Measurements from ENCODE around the gene SUSD5. TPM values are rescaled to one million over a fixed set of nuclear protein-coding genes. Genes with fewer than 3 reads are reported as not detected.

SUSD5 gene
- total and polyA plus RNA-seq, 2 of the 4 experiments (the other 2 are of a cell fraction) = 1.4 to 2.9 TPM

DNA sequence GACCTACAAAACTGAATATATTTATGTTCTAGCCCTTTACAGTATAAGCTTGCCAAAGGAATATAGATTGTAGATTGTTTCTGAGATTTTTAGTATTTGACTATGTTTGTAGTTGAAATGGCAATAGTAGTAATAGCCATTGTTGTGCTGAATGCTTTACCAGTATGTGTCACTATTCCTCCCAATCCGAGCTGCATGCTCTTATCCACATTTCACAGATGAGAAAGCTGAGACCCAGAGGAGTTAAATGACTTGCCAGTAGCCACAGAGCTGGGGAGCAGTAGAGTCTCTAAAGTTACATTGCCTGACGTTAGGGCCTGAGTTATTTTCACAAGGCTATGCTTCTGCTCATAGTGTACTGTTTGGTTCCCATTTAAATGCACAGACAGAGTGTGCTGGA lies 118.4 kb downstream of the SUSD5 start:
- Histone ChIP-seq H3K9me1 (ENCODE audit: insufficient read depth, low read length) (peaks cover 5% of the 10 kb centered on the region), H3K23ac (ENCODE audit: low read depth, low read length) (no peak overlapping the region), H4K20me1 (ENCODE audit: insufficient read depth, low read length) (peaks cover 4% of the 10 kb centered on the region; the same call in 1 of the 2 replicates), H3K79me1 (ENCODE audit: low read depth in 1 of 2, low read length in 2 of 2) (peaks cover 9 to 14% of the 10 kb centered on the region in 2 experiments; a peak in 3 of 4 replicates), H3K4me3 (ENCODE audit: insufficient read depth, low read depth, low read length) (no peak overlapping the region), H4K8ac (ENCODE audit: low read depth in 2 of 2, low read length in 2 of 2) (no peak overlapping the region), H2BK20ac (ENCODE audit: low read depth, low read length) (no peak overlapping the region), H3K4me1 (ENCODE audit: control insufficient read depth, insufficient read depth, low read length) (peaks cover 3% of the 10 kb centered on the region; the same call in 1 of the 2 replicates), H3K27me3 (ENCODE audit: control insufficient read depth, insufficient read depth, low read length) (no peaks in the 10 kb centered on the region), H3K9ac (ENCODE audit: low read depth, low read length) (no peak overlapping the region), H3K56ac (ENCODE audit: extremely low read depth, insufficient read depth, low read length) (no peak overlapping the region), H4K5ac (ENCODE audit: low read depth, low read length) (no peak overlapping the region), H3K9me3 (ENCODE audit: control insufficient read depth, insufficient read depth, low read length) (no peaks in the 10 kb centered on the region), H2AFZ (replicated peaks; ENCODE audit: low read length, poor library complexity) (no peak overlapping the region), H3K4me2 (ENCODE audit: low read depth, low read length) (no peak overlapping the region), H3K27ac (ENCODE audit: insufficient read depth, low read length) (no peak overlapping the region), H3K36me3 (ENCODE audit: control insufficient read depth, insufficient read depth, low read length) (no peaks in the 10 kb centered on the region), H2BK120ac (ENCODE audit: low read depth, low read length) (no peak overlapping the region), H2AK9ac (replicated peaks; ENCODE audit: low read depth, low read length, poor library complexity) (no peak overlapping the region), H3K4ac (ENCODE audit: low read depth, low read length) (no peak overlapping the region), H4K91ac (ENCODE audit: insufficient read depth, low read depth, low read length) (no peak overlapping the region), H2BK5ac (ENCODE audit: low read depth, low read length, poor library complexity, severe bottlenecking) (no peak overlapping the region), H3K18ac (ENCODE audit: low read depth, low read length) (no peak overlapping the region), H3K14ac (replicated peaks; ENCODE audit: low read depth, low read length) (no peak overlapping the region), H2AK5ac (ENCODE audit: low read depth, low read length) (no peak overlapping the region), H2BK15ac (ENCODE audit: low read depth, low read length) (no peak overlapping the region)
- DNase-seq = no peak
- POLR2A ChIA-PET (ENCODE audit: unreplicated experiment) = no interaction called here
- intact Hi-C loops (cut with micrococcal nuclease) (no loop called here), dilution Hi-C loops (cut with HindIII; ENCODE audit: low sequenced_read_pairs, unreplicated experiment) (no loop called here), in situ Hi-C loops (cut with MboI; ENCODE audit: low sequenced_read_pairs) (no loop called here)
- WGBS, 2 experiments (ENCODE audit: extremely low coverage in 2 of 2, insufficient read length in 1 of 2) = 40% methylated on average over 1 of the region's 2 CpGs; no CpG with 5 or more reads in 1 of the 2 experiments
- no TSS peak for BruUV-seq (replicated peaks)
- TF ChIP-seq NFE2L2 (IDR thresholded peaks at IDR 0.05; ENCODE audit: low read depth, low read length) = no peak
- no peak for TF ChIP-seq SMC3 (IDR thresholded peaks at IDR 0.05; ENCODE audit: low read depth, low read length)
- no peak for TF ChIP-seq CEBPB (IDR thresholded peaks at IDR 0.05; ENCODE audit: low read depth, low read length)
- no peak for TF ChIP-seq RFX5 (IDR thresholded peaks at IDR 0.05; ENCODE audit: low read depth, low read length)
- TF ChIP-seq CHD1 (IDR thresholded peaks at IDR 0.05; ENCODE audit: low read depth, low read length) = no peak
- TF ChIP-seq RAD21 (IDR thresholded peaks at IDR 0.05; ENCODE audit: low read length) = no peak
- TF ChIP-seq FOS (IDR thresholded peaks at IDR 0.05; ENCODE audit: low read depth, low read length) = no peak
- TF ChIP-seq MAFK (IDR thresholded peaks at IDR 0.05; ENCODE audit: low read depth, low read length) = no peak
- ATAC-seq (ENCODE audit: low read depth) = no peak
- CTCF ChIA-PET = no interaction called here

Small RNAs within 50 kb of the gene (microRNA-seq; reads per million reads assigned to microRNA genes)
- gene AC123900.1 (ENCODE audit: insufficient read depth, insufficient read length) = not detected
- gene RN7SL296P (ENCODE audit: insufficient read depth, insufficient read length) = not detected

Small RNAs within 50 kb of the gene (small RNA-seq; reads per million reads assigned to genes)
- gene AC123900.1 = 0 reads per million in 5 experiments
- 0 reads per million in 5 experiments for gene RN7SL296P

Other genes with a start within 250 kb of the SUSD5 start
- gene GLB1, start 121.7 kb downstream of the SUSD5 start, total RNA-seq (2012; rRNA removed) = 21.9 and 22.6 TPM in 2 replicates
- 58.9 and 59.6 TPM in 2 replicates for gene GLB1, start 121.7 kb downstream of the SUSD5 start, polyA plus RNA-seq (2012; rRNA removed)
- 3.0 and 3.3 TPM in 2 replicates for gene TMPPE, start 121.7 kb downstream of the SUSD5 start, total RNA-seq (2012; rRNA removed)
- gene TMPPE, start 121.7 kb downstream of the SUSD5 start, polyA plus RNA-seq (2012; rRNA removed) = 1.8 and 2.2 TPM in 2 replicates
- gene CRTAP, start 104.8 kb downstream of the SUSD5 start, total RNA-seq (2012; rRNA removed) = 86.9 and 108 TPM in 2 replicates
- gene CRTAP, start 104.8 kb downstream of the SUSD5 start, polyA plus RNA-seq (2012; rRNA removed) = 205 and 208 TPM in 2 replicates
- gene FBXL2, start 58.6 kb upstream of the SUSD5 start, total RNA-seq (2012; rRNA removed) = 15.6 and 21.0 TPM in 2 replicates
- gene FBXL2, start 58.6 kb upstream of the SUSD5 start, polyA plus RNA-seq (2012; rRNA removed) = 14.4 and 15.8 TPM in 2 replicates
- gene UBP1, start 221.6 kb upstream of the SUSD5 start, total RNA-seq (2012; rRNA removed) = 56.3 and 68.6 TPM in 2 replicates
- gene UBP1, start 221.6 kb upstream of the SUSD5 start, polyA plus RNA-seq (2012; rRNA removed) = 69.1 and 73.8 TPM in 2 replicates

Data from IMR-90 (cell line).